SK-N-SH (cell line): Measurements from ENCODE around the gene PLIN3. TPM values are rescaled to one million over a fixed set of nuclear protein-coding genes. Genes with fewer than 3 reads are reported as not detected.
"Not testable (repeated sequence)": the region's sequence is repeated elsewhere in the genome, so short reads cannot be mapped to it uniquely, and the experiment has no call there.

Source experiments
- CTCF ChIA-PET: fragments of 300-600, 350-600 bp; formaldehyde crosslinking; extraction: SDS; loops from one replicate; lab custom pipeline; 2021; lab: Yijun Ruan, JAX
- POLR2A ChIA-PET: fragments of 350-600 bp; sonication (Branson Sonifier 250); formaldehyde crosslinking; extraction: SDS; loops from one replicate; lab custom pipeline; 2020; ENCODE audit warnings: antibody characterized with exemption, inconsistent platforms; lab: Yijun Ruan, JAX
- DNase-seq: peaks from one replicate; pipeline ENCODE4 v3.0.0; 2012
- H2AFZ ChIP-seq: fragments of 200-600 bp; sonication (generic); 2 replicates; pipeline ENCODE4 v1.8.1; 2016; ENCODE audit warnings: antibody characterized with exemption, mild to moderate bottlenecking, low read depth
- H3F3A ChIP-seq: fragments of 200-600 bp; sonication (generic); replicated peaks from 2 replicates; pipeline ENCODE3; 2016; ENCODE audit warnings: antibody characterized with exemption, mild to moderate bottlenecking; ENCODE audit not compliant: insufficient read depth
- H3K27ac ChIP-seq, 2 experiments: fragments of 200-500 bp in 1 of 2; fragments of 200-600 bp in 1 of 2; sonication (Bioruptor generic) in 1 of 2; sonication (generic), shearing (Covaris generic) in 1 of 2; 2 replicates each; pipeline versions ENCODE4 v1.5.1 to v1.6.1; 2014 to 2016; ENCODE audit warnings: low read depth in 2 of 2, inconsistent platforms in 1 of 2, low read length in 1 of 2, mild to moderate bottlenecking in 1 of 2, mixed read lengths in 1 of 2
- H3K27me3 ChIP-seq: fragments of 200-600 bp; sonication (generic), shearing (Covaris generic); 2 replicates; pipeline ENCODE4 v1.6.1; 2016; ENCODE audit warnings: mixed run types; ENCODE audit not compliant: insufficient read depth
- H3K36me3 ChIP-seq, 2 experiments: fragments of 200-500 bp in 1 of 2; fragments of 200-600 bp in 1 of 2; sonication (Bioruptor generic) in 1 of 2; sonication (generic) in 1 of 2; replicated peaks in 1 of 2; 2 replicates each; pipeline versions ENCODE3 to v1.5.1; 2014 to 2016; ENCODE audit warnings: low read length in 1 of 2, mild to moderate bottlenecking in 1 of 2; ENCODE audit not compliant: insufficient read depth in 2 of 2, control insufficient read depth in 1 of 2
- H3K4me1 ChIP-seq, 2 experiments: fragments of 200-500 bp in 1 of 2; fragments of 200-600 bp in 1 of 2; sonication (Bioruptor generic) in 1 of 2; sonication (generic), shearing (Covaris generic) in 1 of 2; 2 replicates each; pipeline versions ENCODE4 v1.5.1 to v1.6.1; 2014 to 2016; ENCODE audit warnings: low read depth in 1 of 2, low read length in 1 of 2, mixed run types in 1 of 2; ENCODE audit not compliant: insufficient read depth in 2 of 2, control insufficient read depth in 1 of 2
- H3K4me2 ChIP-seq: fragments of 200-600 bp; sonication (generic), shearing (Covaris generic); 2 replicates; pipeline ENCODE4 v1.6.1; 2017; ENCODE audit warnings: mixed run types
- H3K4me3 ChIP-seq, 2 experiments: fragments of 200-500 bp in 1 of 2; fragments of 200-600 bp in 1 of 2; sonication (Bioruptor generic) in 1 of 2; sonication (generic), shearing (Covaris generic) in 1 of 2; 2 replicates each; pipeline versions ENCODE4 v1.5.1 to v1.8.1; 2014 to 2016; ENCODE audit warnings: low read depth in 2 of 2, inconsistent platforms in 1 of 2, low read length in 1 of 2, mild to moderate bottlenecking in 1 of 2, mixed read lengths in 1 of 2, moderate library complexity in 1 of 2
- H3K79me2 ChIP-seq: fragments of 200-600 bp; sonication (generic); 2 replicates; pipeline ENCODE4 v1.8.1; 2017; ENCODE audit warnings: mild to moderate bottlenecking; ENCODE audit not compliant: insufficient read depth
- H3K9ac ChIP-seq: fragments of 200-600 bp; sonication (generic); 2 replicates; pipeline ENCODE4 v1.6.1; 2017; ENCODE audit warnings: mixed run types
- H3K9me2 ChIP-seq: fragments of 200-600 bp; sonication (generic); 2 replicates; pipeline ENCODE4 v1.6.1; 2017; ENCODE audit warnings: mixed run types
- H3K9me3 ChIP-seq: fragments of 200-600 bp; sonication (generic); 2 replicates; pipeline ENCODE4 v1.6.1; 2017; ENCODE audit warnings: mixed run types, mild to moderate bottlenecking, moderate library complexity
- H4K20me1 ChIP-seq: fragments of 200-600 bp; sonication (generic); 2 replicates; pipeline ENCODE4 v1.6.1; 2017; ENCODE audit warnings: mild to moderate bottlenecking, mixed run types; ENCODE audit not compliant: insufficient read depth
- ELF1 ChIP-seq: IDR thresholded peaks from 2 replicates; pipeline ENCODE4 v1.4.0; 2012
- EP300 ChIP-seq, 2 experiments: IDR thresholded peaks; 2 replicates each; pipeline versions ENCODE4 v1.4.0 to v1.6.1; 2012; ENCODE audit warnings: borderline replicate concordance in 1 of 2, low read depth in 1 of 2, low read length in 1 of 2
- EZH2phosphoT487 ChIP-seq: fragments of 200-600 bp; sonication (generic); IDR thresholded peaks from 2 replicates; pipeline ENCODE4 v1.6.1; 2017; ENCODE audit warnings: low read depth, mixed run types, mild to moderate bottlenecking, antibody characterized with exemption, moderate library complexity, borderline replicate concordance
- FOXJ3 ChIP-seq: sonication (generic); formaldehyde crosslinking; IDR thresholded peaks from 2 replicates; pipeline ENCODE4 v1.5.1; 2020; ENCODE audit warnings: mild to moderate bottlenecking, missing genetic modification reagents
- GABPA ChIP-seq: IDR thresholded peaks from 2 replicates; pipeline ENCODE4 v1.4.0; 2012; ENCODE audit warnings: low read depth, mild to moderate bottlenecking
- JUND ChIP-seq: IDR thresholded peaks from 2 replicates; pipeline ENCODE4 v1.4.0; 2012
- MAX ChIP-seq: IDR thresholded peaks from 2 replicates; pipeline ENCODE4 v1.4.0; 2012; ENCODE audit warnings: low read depth
- MEF2A ChIP-seq: IDR thresholded peaks from 2 replicates; pipeline ENCODE4 v1.4.0; 2012; ENCODE audit warnings: low read depth, borderline replicate concordance
- NFIC ChIP-seq: IDR thresholded peaks from 2 replicates; pipeline ENCODE4 v1.4.0; 2012; ENCODE audit warnings: borderline replicate concordance
- NRF1 ChIP-seq: IDR thresholded peaks from 2 replicates; pipeline ENCODE4 v1.6.1; 2012; ENCODE audit warnings: low read depth, mild to moderate bottlenecking, low read length
- PBX3 ChIP-seq: IDR thresholded peaks from 2 replicates; pipeline ENCODE4; 2012
- POLR2AphosphoS5 ChIP-seq: IDR thresholded peaks from 2 replicates; pipeline ENCODE4 v1.6.1; 2012; ENCODE audit warnings: low read depth, low read length
- RAD21 ChIP-seq: IDR thresholded peaks from 2 replicates; pipeline ENCODE4 v1.6.1; 2012; ENCODE audit warnings: mild to moderate bottlenecking, low read length
- REST ChIP-seq: IDR thresholded peaks from 2 replicates; pipeline ENCODE4 v1.6.1; 2012; ENCODE audit warnings: mild to moderate bottlenecking, low read depth, low read length, moderate library complexity
- RXRA ChIP-seq: IDR thresholded peaks from 2 replicates; pipeline ENCODE4 v1.4.0; 2012; ENCODE audit warnings: low read depth, mild to moderate bottlenecking, borderline replicate concordance
- SMC3 ChIP-seq: IDR thresholded peaks from 2 replicates; pipeline ENCODE4 v1.6.1; 2012; ENCODE audit warnings: low read depth, low read length, improper control_type of control experiment
- TAF1 ChIP-seq: IDR thresholded peaks from 2 replicates; pipeline ENCODE4 v1.6.1; 2012; ENCODE audit warnings: low read depth, mild to moderate bottlenecking, low read length, moderate library complexity, borderline replicate concordance
- USF2 ChIP-seq: fragments of 150-350 bp; IDR thresholded peaks from 2 replicates; pipeline ENCODE4 v1.6.1; 2017; ENCODE audit warnings: antibody characterized with exemption, low read length, low read depth, borderline replicate concordance
- YY1 ChIP-seq: IDR thresholded peaks from 2 replicates; pipeline ENCODE4 v1.4.0; 2012; ENCODE audit warnings: low read depth, mild to moderate bottlenecking
- WGBS: methylation state at CpG from one replicate; pipeline ENCODE4 v1.1.6; 2017; ENCODE audit warnings: low lambda C conversion rate; 5-methylcytosine and 5-hydroxymethylcytosine counted together
- polyA plus RNA-seq, 3 experiments: library from polyadenylated mRNA; depleted of rRNA; stranded (reverse); fragments of >200 nt; gene quantifications; 2 replicates each; pipeline ENCODE4 v1.2.3, GENCODE V29; 2012

PLIN3 gene
- polyA plus RNA-seq, 1 of the 3 experiments (the other 2 are of a cell fraction), result 129 TPM

GRCh38 chr19:4807188-4807587, 60.3 kb downstream of the PLIN3 start:
- Histone ChIP-seq H3K4me1 (no peaks in the 10 kb centered on the region; a peak in 1 of 4 replicates), H2AFZ (no peak overlapping the region), H3K9me2 (no peaks in the 10 kb centered on the region), H3K9ac (no peak overlapping the region), H3K4me3 (no peak overlapping the region), H3K9me3 (no peaks in the 10 kb centered on the region), H3F3A (peaks cover 12% of the 10 kb centered on the region), H3K79me2 (no peaks in the 10 kb centered on the region), H3K27ac (no peak overlapping the region), H4K20me1 (no peaks in the 10 kb centered on the region), H3K36me3 (no peaks in the 10 kb centered on the region), H3K27me3 (no peaks in the 10 kb centered on the region), H3K4me2 (no peak overlapping the region)
- no peak for TF ChIP-seq SMC3
- ChIA-PET CTCF (interaction anchor here (0.8 to 13.0 kb wide), 5 partner anchors 43 to 194 kb away, joined by 3 to 409 read pairs (median 33); no protein-coding TSS in a partner anchor), POLR2A (no interaction called here)
- WGBS, result 96% methylated on average over 6 of the region's 6 CpGs
- no peak for DNase-seq

GRCh38 chr19:4806384-4806783, 61.1 kb downstream of the PLIN3 start:
- Histone ChIP-seq H2AFZ (no peak overlapping the region), H3K36me3 (no peaks in the 10 kb centered on the region), H3K4me1 (no peaks in the 10 kb centered on the region), H3K4me3 (no peak overlapping the region), H3K27me3 (no peaks in the 10 kb centered on the region), H3K4me2 (no peak overlapping the region), H3F3A (peaks cover 8% of the 10 kb centered on the region), H3K27ac (no peak overlapping the region), H3K9me3 (no peaks in the 10 kb centered on the region), H3K9me2 (no peaks in the 10 kb centered on the region), H3K9ac (no peak overlapping the region), H4K20me1 (no peaks in the 10 kb centered on the region), H3K79me2 (no peaks in the 10 kb centered on the region)
- no peak for DNase-seq
- no peak for TF ChIP-seq YY1
- no peak for TF ChIP-seq NFIC
- no peak for TF ChIP-seq NRF1
- no peak for TF ChIP-seq RAD21
- TF ChIP-seq MEF2A, result no peak
- no peak for TF ChIP-seq PBX3
- no peak for TF ChIP-seq EZH2phosphoT487
- no peak for TF ChIP-seq REST
- no peak for TF ChIP-seq ELF1
- no peak for TF ChIP-seq GABPA
- TF ChIP-seq RXRA, result no peak
- TF ChIP-seq POLR2AphosphoS5, result no peak
- TF ChIP-seq FOXJ3 (CRISPR knock-in tag), result no peak
- TF ChIP-seq EP300 (IDR thresholded peaks at IDR 0.05; ENCODE audit: borderline replicate concordance in 1 of 2, low read depth in 1 of 2, low read length in 1 of 2), result no peak
- no peak for TF ChIP-seq JUND
- TF ChIP-seq SMC3, result no peak
- no peak for TF ChIP-seq TAF1
- no peak for TF ChIP-seq MAX
- no peak for TF ChIP-seq USF2
- ChIA-PET CTCF (interaction anchor here (0.8 to 13.0 kb wide), 5 partner anchors 15 to 82 kb away, joined by 3 to 409 read pairs (median 20); partner anchors contain the start of genes DPP9 and FEM1A), POLR2A (no interaction called here)
- WGBS, result 58% methylated on average over 3 of the region's 6 CpGs

- H3K27ac ChIP-seq, H2AFZ ChIP-seq, H3K4me1 ChIP-seq, DNase-seq, H4K20me1 ChIP-seq, H3K4me2 ChIP-seq, H3K79me2 ChIP-seq, H3K9me2 ChIP-seq, H3F3A ChIP-seq, H3K4me3 ChIP-seq, H3K9me3 ChIP-seq, H3K27me3 ChIP-seq, H3K36me3 ChIP-seq, H3K9ac ChIP-seq: not testable (repeated sequence)
- ChIA-PET CTCF (interaction anchor here (0.8 to 13.0 kb wide), 11 partner anchors 14 to 164 kb away, joined by 3 to 409 read pairs (median 7); partner anchors contain the start of genes DPP9, FEM1A and TICAM1), POLR2A (interaction anchor here (0.6 kb wide), 1 partner anchor 36 kb away, joined by 3 read pairs; no protein-coding TSS in a partner anchor)
- 89% methylated on average over 6 of the region's 6 CpGs for WGBS
These were observed 62.3 kb downstream of the PLIN3 start for GRCh38 chr19:4805140-4805539.
